SK-N-SH (cell line): Measurements from ENCODE around the gene ALPI. TPM values are rescaled to one million over a fixed set of nuclear protein-coding genes. Genes with fewer than 3 reads are reported as not detected.

Experiments used
- CTCF ChIA-PET: fragments of 300-600, 350-600 bp; formaldehyde crosslinking; extraction: SDS; loops from one replicate; lab custom pipeline; 2021; lab: Yijun Ruan, JAX
- POLR2A ChIA-PET: fragments of 350-600 bp; sonication (Branson Sonifier 250); formaldehyde crosslinking; extraction: SDS; loops from one replicate; lab custom pipeline; 2020; ENCODE audit warnings: antibody characterized with exemption, inconsistent platforms; lab: Yijun Ruan, JAX
- DNase-seq: peaks from one replicate; pipeline ENCODE4 v3.0.0; 2012
- H2AFZ ChIP-seq: fragments of 200-600 bp; sonication (generic); 2 replicates; pipeline ENCODE4 v1.8.1; 2016; ENCODE audit warnings: antibody characterized with exemption, mild to moderate bottlenecking, low read depth
- H3F3A ChIP-seq: fragments of 200-600 bp; sonication (generic); replicated peaks from 2 replicates; pipeline ENCODE3; 2016; ENCODE audit warnings: antibody characterized with exemption, mild to moderate bottlenecking; ENCODE audit not compliant: insufficient read depth
- H3K27ac ChIP-seq, 2 experiments: fragments of 200-500 bp in 1 of 2; fragments of 200-600 bp in 1 of 2; sonication (Bioruptor generic) in 1 of 2; sonication (generic), shearing (Covaris generic) in 1 of 2; 2 replicates each; pipeline versions ENCODE4 v1.5.1 to v1.6.1; 2014 to 2016; ENCODE audit warnings: low read depth in 2 of 2, inconsistent platforms in 1 of 2, low read length in 1 of 2, mild to moderate bottlenecking in 1 of 2, mixed read lengths in 1 of 2
- H3K27me3 ChIP-seq: fragments of 200-600 bp; sonication (generic), shearing (Covaris generic); 2 replicates; pipeline ENCODE4 v1.6.1; 2016; ENCODE audit warnings: mixed run types; ENCODE audit not compliant: insufficient read depth
- H3K36me3 ChIP-seq, 2 experiments: fragments of 200-500 bp in 1 of 2; fragments of 200-600 bp in 1 of 2; sonication (Bioruptor generic) in 1 of 2; sonication (generic) in 1 of 2; replicated peaks in 1 of 2; 2 replicates each; pipeline versions ENCODE3 to v1.5.1; 2014 to 2016; ENCODE audit warnings: low read length in 1 of 2, mild to moderate bottlenecking in 1 of 2; ENCODE audit not compliant: insufficient read depth in 2 of 2, control insufficient read depth in 1 of 2
- H3K4me1 ChIP-seq, 2 experiments: fragments of 200-500 bp in 1 of 2; fragments of 200-600 bp in 1 of 2; sonication (Bioruptor generic) in 1 of 2; sonication (generic), shearing (Covaris generic) in 1 of 2; 2 replicates each; pipeline versions ENCODE4 v1.5.1 to v1.6.1; 2014 to 2016; ENCODE audit warnings: low read depth in 1 of 2, low read length in 1 of 2, mixed run types in 1 of 2; ENCODE audit not compliant: insufficient read depth in 2 of 2, control insufficient read depth in 1 of 2
- H3K4me2 ChIP-seq: fragments of 200-600 bp; sonication (generic), shearing (Covaris generic); 2 replicates; pipeline ENCODE4 v1.6.1; 2017; ENCODE audit warnings: mixed run types
- H3K4me3 ChIP-seq, 2 experiments: fragments of 200-500 bp in 1 of 2; fragments of 200-600 bp in 1 of 2; sonication (Bioruptor generic) in 1 of 2; sonication (generic), shearing (Covaris generic) in 1 of 2; 2 replicates each; pipeline versions ENCODE4 v1.5.1 to v1.8.1; 2014 to 2016; ENCODE audit warnings: low read depth in 2 of 2, inconsistent platforms in 1 of 2, low read length in 1 of 2, mild to moderate bottlenecking in 1 of 2, mixed read lengths in 1 of 2, moderate library complexity in 1 of 2
- H3K79me2 ChIP-seq: fragments of 200-600 bp; sonication (generic); 2 replicates; pipeline ENCODE4 v1.8.1; 2017; ENCODE audit warnings: mild to moderate bottlenecking; ENCODE audit not compliant: insufficient read depth
- H3K9ac ChIP-seq: fragments of 200-600 bp; sonication (generic); 2 replicates; pipeline ENCODE4 v1.6.1; 2017; ENCODE audit warnings: mixed run types
- H3K9me2 ChIP-seq: fragments of 200-600 bp; sonication (generic); 2 replicates; pipeline ENCODE4 v1.6.1; 2017; ENCODE audit warnings: mixed run types
- H3K9me3 ChIP-seq: fragments of 200-600 bp; sonication (generic); 2 replicates; pipeline ENCODE4 v1.6.1; 2017; ENCODE audit warnings: mixed run types, mild to moderate bottlenecking, moderate library complexity
- H4K20me1 ChIP-seq: fragments of 200-600 bp; sonication (generic); 2 replicates; pipeline ENCODE4 v1.6.1; 2017; ENCODE audit warnings: mild to moderate bottlenecking, mixed run types; ENCODE audit not compliant: insufficient read depth
- ELF1 ChIP-seq: IDR thresholded peaks from 2 replicates; pipeline ENCODE4 v1.4.0; 2012
- EP300 ChIP-seq, 2 experiments: IDR thresholded peaks; 2 replicates each; pipeline versions ENCODE4 v1.4.0 to v1.6.1; 2012; ENCODE audit warnings: borderline replicate concordance in 1 of 2, low read depth in 1 of 2, low read length in 1 of 2
- EZH2phosphoT487 ChIP-seq: fragments of 200-600 bp; sonication (generic); IDR thresholded peaks from 2 replicates; pipeline ENCODE4 v1.6.1; 2017; ENCODE audit warnings: low read depth, mixed run types, mild to moderate bottlenecking, antibody characterized with exemption, moderate library complexity, borderline replicate concordance
- FOSL2 ChIP-seq: IDR thresholded peaks from 2 replicates; pipeline ENCODE4 v1.4.0; 2012; ENCODE audit warnings: low read depth, mild to moderate bottlenecking, moderate library complexity, borderline replicate concordance
- GABPA ChIP-seq: IDR thresholded peaks from 2 replicates; pipeline ENCODE4 v1.4.0; 2012; ENCODE audit warnings: low read depth, mild to moderate bottlenecking
- GATA2 ChIP-seq: sonication (generic); formaldehyde crosslinking; IDR thresholded peaks from 2 replicates; pipeline ENCODE4 v1.5.0; 2020; ENCODE audit warnings: mild to moderate bottlenecking, missing genetic modification reagents
- JUND ChIP-seq: IDR thresholded peaks from 2 replicates; pipeline ENCODE4 v1.4.0; 2012
- MEF2A ChIP-seq: IDR thresholded peaks from 2 replicates; pipeline ENCODE4 v1.4.0; 2012; ENCODE audit warnings: low read depth, borderline replicate concordance
- MXI1 ChIP-seq: IDR thresholded peaks from 2 replicates; pipeline ENCODE4 v1.6.1; 2012; ENCODE audit warnings: mild to moderate bottlenecking, low read depth, low read length, improper control_type of control experiment
- NFIC ChIP-seq: IDR thresholded peaks from 2 replicates; pipeline ENCODE4 v1.4.0; 2012; ENCODE audit warnings: borderline replicate concordance
- NRF1 ChIP-seq: IDR thresholded peaks from 2 replicates; pipeline ENCODE4 v1.6.1; 2012; ENCODE audit warnings: low read depth, mild to moderate bottlenecking, low read length
- RCOR1 ChIP-seq: fragments of 150-350 bp; IDR thresholded peaks from 2 replicates; pipeline ENCODE4 v1.6.1; 2017; ENCODE audit warnings: antibody characterized with exemption, low read length
- RFX5 ChIP-seq: IDR thresholded peaks from 2 replicates; pipeline ENCODE4 v1.6.1; 2012; ENCODE audit warnings: mild to moderate bottlenecking, improper control_type of control experiment, low read length
- TAF1 ChIP-seq: IDR thresholded peaks from 2 replicates; pipeline ENCODE4 v1.6.1; 2012; ENCODE audit warnings: low read depth, mild to moderate bottlenecking, low read length, moderate library complexity, borderline replicate concordance
- TEAD4 ChIP-seq: IDR thresholded peaks from 2 replicates; pipeline ENCODE4 v1.4.0; 2012; ENCODE audit warnings: mild to moderate bottlenecking, borderline replicate concordance; ENCODE audit not compliant: insufficient read depth
- USF1 ChIP-seq: IDR thresholded peaks from 2 replicates; pipeline ENCODE4 v1.4.0; 2012; ENCODE audit warnings: low read depth, borderline replicate concordance
- YY1 ChIP-seq: IDR thresholded peaks from 2 replicates; pipeline ENCODE4 v1.4.0; 2012; ENCODE audit warnings: low read depth, mild to moderate bottlenecking
- WGBS: methylation state at CpG from one replicate; pipeline ENCODE4 v1.1.6; 2017; ENCODE audit warnings: low lambda C conversion rate; 5-methylcytosine and 5-hydroxymethylcytosine counted together
- polyA plus RNA-seq, 3 experiments: library from polyadenylated mRNA; depleted of rRNA; stranded (reverse); fragments of >200 nt; gene quantifications; 2 replicates each; pipeline ENCODE4 v1.2.3, GENCODE V29; 2012
- TF ChIP-seq, protein P1 (sequence below): IDR thresholded peaks from 2 replicates; pipeline ENCODE4 v1.4.0; 2012; ENCODE audit warnings: low read depth, borderline replicate concordance
- TF ChIP-seq, protein P2 (sequence below): fragments of 200-600 bp; sonication (generic); IDR thresholded peaks from 2 replicates; pipeline ENCODE4 v1.6.1; 2017; ENCODE audit warnings: antibody characterized with exemption, mild to moderate bottlenecking, moderate library complexity

The ALPI gene
- polyA plus RNA-seq (2012; rRNA removed) = not detected in 2 replicates
- not detected in 2 replicates for polyA plus RNA-seq (2012; cell fraction: cytosol; rRNA removed)
- not detected in 2 replicates for polyA plus RNA-seq (2012; cell fraction: nucleus; rRNA removed)

- no peaks in the 10 kb centered on the region for H3K79me2 ChIP-seq
- no peak for TF ChIP-seq ELF1
- TF ChIP-seq JUND = no peak
- TF ChIP-seq NRF1 = no peak
- no peak for TF ChIP-seq RFX5
- no peak for TF ChIP-seq TAF1
- TF ChIP-seq, protein P1, sequence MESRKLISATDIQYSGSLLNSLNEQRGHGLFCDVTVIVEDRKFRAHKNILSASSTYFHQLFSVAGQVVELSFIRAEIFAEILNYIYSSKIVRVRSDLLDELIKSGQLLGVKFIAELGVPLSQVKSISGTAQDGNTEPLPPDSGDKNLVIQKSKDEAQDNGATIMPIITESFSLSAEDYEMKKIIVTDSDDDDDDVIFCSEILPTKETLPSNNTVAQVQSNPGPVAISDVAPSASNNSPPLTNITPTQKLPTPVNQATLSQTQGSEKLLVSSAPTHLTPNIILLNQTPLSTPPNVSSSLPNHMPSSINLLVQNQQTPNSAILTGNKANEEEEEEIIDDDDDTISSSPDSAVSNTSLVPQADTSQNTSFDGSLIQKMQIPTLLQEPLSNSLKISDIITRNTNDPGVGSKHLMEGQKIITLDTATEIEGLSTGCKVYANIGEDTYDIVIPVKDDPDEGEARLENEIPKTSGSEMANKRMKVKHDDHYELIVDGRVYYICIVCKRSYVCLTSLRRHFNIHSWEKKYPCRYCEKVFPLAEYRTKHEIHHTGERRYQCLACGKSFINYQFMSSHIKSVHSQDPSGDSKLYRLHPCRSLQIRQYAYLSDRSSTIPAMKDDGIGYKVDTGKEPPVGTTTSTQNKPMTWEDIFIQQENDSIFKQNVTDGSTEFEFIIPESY = no peak
- TF ChIP-seq FOSL2 = no peak
- no peak for TF ChIP-seq TEAD4
- TF ChIP-seq YY1 = no peak
- no peak for TF ChIP-seq EZH2phosphoT487
- no peak for TF ChIP-seq EP300 (IDR thresholded peaks at IDR 0.05; ENCODE audit: borderline replicate concordance in 1 of 2, low read depth in 1 of 2, low read length in 1 of 2)
- TF ChIP-seq RCOR1 = no peak
- no peak for TF ChIP-seq NFIC
- TF ChIP-seq, all 33 proteins: peak for 0
- Histone ChIP-seq H3K27ac (no peak within 1 kb of the TSS), H3K9ac (no peak within 1 kb of the TSS), H3K9me2 (no peaks in the 10 kb centered on the region), H3K4me2 (no peak within 1 kb of the TSS), H3F3A (no peaks in the 10 kb centered on the region), H3K36me3 (no peaks in the 10 kb centered on the region), H4K20me1 (no peaks in the 10 kb centered on the region), H3K9me3 (no peaks in the 10 kb centered on the region), H3K4me3 (no peak within 1 kb of the TSS), H2AFZ (no peak within 1 kb of the TSS), H3K4me1 (no peaks in the 10 kb centered on the region), H3K27me3 (peaks cover 5% of the 10 kb centered on the region)
- WGBS = 55% methylated on average over 9 of the region's 14 CpGs
- ChIA-PET POLR2A (no interaction called here), CTCF (interaction anchor here (0.6 to 1.9 kb wide), 3 partner anchors 17 to 67 kb away, joined by 3 to 9 read pairs (median 4); no protein-coding TSS in a partner anchor)
- DNase-seq = no peak
Measured at GRCh38 chr2:232455426-232456255, at the start of gene ALPI. ALPI (plus strand) TSS chr2:232456153; CDS start chr2:232456200, 47 bp downstream.

GRCh38 chr2:232406556-232407310, 49.2 kb upstream of the ALPI start, which contains the start of gene ALPG:
ALPG (plus strand) TSS chr2:232406844; CDS start chr2:232406895, 51 bp downstream.
- TF ChIP-seq RCOR1 (no peak), USF1 (no peak), MXI1 (no peak), NFIC (no peak), MEF2A (no peak), GATA2 (CRISPR knock-in tag) (no peak), GABPA (no peak), NRF1 (no peak)
- TF ChIP-seq, protein P2, sequence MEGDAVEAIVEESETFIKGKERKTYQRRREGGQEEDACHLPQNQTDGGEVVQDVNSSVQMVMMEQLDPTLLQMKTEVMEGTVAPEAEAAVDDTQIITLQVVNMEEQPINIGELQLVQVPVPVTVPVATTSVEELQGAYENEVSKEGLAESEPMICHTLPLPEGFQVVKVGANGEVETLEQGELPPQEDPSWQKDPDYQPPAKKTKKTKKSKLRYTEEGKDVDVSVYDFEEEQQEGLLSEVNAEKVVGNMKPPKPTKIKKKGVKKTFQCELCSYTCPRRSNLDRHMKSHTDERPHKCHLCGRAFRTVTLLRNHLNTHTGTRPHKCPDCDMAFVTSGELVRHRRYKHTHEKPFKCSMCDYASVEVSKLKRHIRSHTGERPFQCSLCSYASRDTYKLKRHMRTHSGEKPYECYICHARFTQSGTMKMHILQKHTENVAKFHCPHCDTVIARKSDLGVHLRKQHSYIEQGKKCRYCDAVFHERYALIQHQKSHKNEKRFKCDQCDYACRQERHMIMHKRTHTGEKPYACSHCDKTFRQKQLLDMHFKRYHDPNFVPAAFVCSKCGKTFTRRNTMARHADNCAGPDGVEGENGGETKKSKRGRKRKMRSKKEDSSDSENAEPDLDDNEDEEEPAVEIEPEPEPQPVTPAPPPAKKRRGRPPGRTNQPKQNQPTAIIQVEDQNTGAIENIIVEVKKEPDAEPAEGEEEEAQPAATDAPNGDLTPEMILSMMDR = no peak
- POLR2A ChIA-PET = no interaction called here
- H3K4me1 ChIP-seq = no peaks in the 10 kb centered on the region
- no peak within 1 kb of the TSS for H3K4me2 ChIP-seq
- H3F3A ChIP-seq = no peaks in the 10 kb centered on the region
- no peaks in the 10 kb centered on the region for H4K20me1 ChIP-seq
- peaks cover 25% of the 10 kb centered on the region for H3K27me3 ChIP-seq
- no peak for DNase-seq
- H3K79me2 ChIP-seq = no peaks in the 10 kb centered on the region
- H3K9me3 ChIP-seq = no peaks in the 10 kb centered on the region
- H2AFZ ChIP-seq = no peak within 1 kb of the TSS
- no peaks in the 10 kb centered on the region for H3K36me3 ChIP-seq
- WGBS = 73% methylated on average over 13 of the region's 17 CpGs
- H3K9me2 ChIP-seq = no peaks in the 10 kb centered on the region
- no peak within 1 kb of the TSS for H3K4me3 ChIP-seq
- no peak within 1 kb of the TSS for H3K9ac ChIP-seq
- CTCF ChIA-PET = interaction anchor here (0.9 kb wide), 1 partner anchor 32 kb away, joined by 3 read pairs; no protein-coding TSS in a partner anchor
- no peak within 1 kb of the TSS for H3K27ac ChIP-seq
